ENCODE data around the gene ZNF214.

GRCh38 chr11:7020183-7020917, at the start of gene ZNF214, which contains the start of gene NLRP14:
- TF ChIP-seq EZH2phosphoT487 (IDR thresholded peaks at IDR 0.05; ENCODE audit: insufficient read depth, low read depth) (no peak), EZH2 (IDR thresholded peaks at IDR 0.05; ENCODE audit: insufficient read depth, poor library complexity, severe bottlenecking) (no peak)
